ENCODE data around the gene CADPS2. TPM values are rescaled to one million over a fixed set of nuclear protein-coding genes. Genes with fewer than 3 reads are reported as not detected.
A peak's percentile ranks its signal among the peaks of the same experiment; 100 is the strongest.

Gene CADPS2
- total and polyA plus RNA-seq, 2 of the 8 experiments (the other 6 are each of a cell fraction or from before 2014, with no cell fraction given): 8.9 to 22.3 TPM

DNA sequence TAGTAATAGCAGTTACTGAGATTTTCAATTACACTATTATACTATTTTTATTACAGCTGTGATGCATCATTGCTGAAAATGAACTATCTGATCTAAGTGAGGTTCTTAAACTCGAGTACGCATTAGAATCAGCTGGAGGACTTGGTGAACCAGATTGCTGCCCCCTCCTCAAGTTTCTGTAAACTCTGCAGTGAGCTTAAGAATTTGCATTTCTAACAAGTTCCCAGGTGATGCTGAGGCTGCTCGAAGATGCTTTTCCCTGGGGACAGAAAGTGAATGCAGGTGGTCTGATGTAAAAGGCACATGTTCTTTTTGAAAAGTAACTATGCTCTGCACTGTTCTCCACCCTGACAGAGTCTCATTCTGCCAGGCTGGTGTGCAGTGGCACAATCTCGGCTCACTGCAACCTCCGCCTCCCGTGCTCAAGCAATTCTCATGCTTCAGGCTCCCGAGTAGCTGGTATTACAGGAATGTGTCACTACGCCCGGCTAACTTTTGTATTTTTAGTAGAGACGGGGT lies 199.8 kb downstream of the CADPS2 start:
- no peak overlapping the region for H3K4ac ChIP-seq (replicated peaks; ENCODE audit: insufficient read length, low read depth, low read length)
- H2AK5ac ChIP-seq (ENCODE audit: low read depth, low read length): no peak overlapping the region; the same call in 1 of the 2 replicates
- DNase-seq (ENCODE audit: low read depth in 1 of 2, low spot score in 2 of 2) (no peak), FAIRE-seq (no peak)
- H4K91ac ChIP-seq (replicated peaks; ENCODE audit: insufficient read length, low read length): no peak overlapping the region
- no peak overlapping the region for H3K56ac ChIP-seq (replicated peaks; ENCODE audit: insufficient read length, low read depth, low read length)
- no peaks in the 10 kb centered on the region for H4K20me1 ChIP-seq (replicated peaks in 1 of 2; ENCODE audit: control insufficient read depth in 1 of 2, insufficient read depth in 2 of 2, low read length in 2 of 2)
- no peaks in the 10 kb centered on the region for H3K9me3 ChIP-seq (ENCODE audit: insufficient read depth in 2 of 2, low read depth in 1 of 2, low read length in 1 of 2)
- no peak overlapping the region for H3K27ac ChIP-seq (ENCODE audit: low read depth, low read length)
- no peak overlapping the region for H3K23ac ChIP-seq (ENCODE audit: insufficient read length)
- CTCF ChIA-PET (ENCODE audit: partially characterized antibody): interaction anchor here (1.1 to 5.0 kb wide), 8 partner anchors 9 to 468 kb away, joined by 3 to 35 read pairs (median 4); partner anchors contain the start of genes RNF133 and RNF148
- H3K14ac ChIP-seq (ENCODE audit: insufficient read length): no peak overlapping the region
- no peak overlapping the region; the same call in 1 of the 2 replicates for H3K18ac ChIP-seq (ENCODE audit: extremely low read depth, low read length)
- no peaks in the 10 kb centered on the region for H3K36me3 ChIP-seq (ENCODE audit: control insufficient read depth in 2 of 4, insufficient read depth in 4 of 4, low read length in 3 of 4)
- TF ChIP-seq TEAD4 (IDR thresholded peaks at IDR 0.05; ENCODE audit: low read depth, low read length): peak; percentile 71; the same call in 1 of the 2 replicates
- 0 out of 2 replicates have a peak, but pooled peaks have one; percentile 23 for TF ChIP-seq MAX (IDR thresholded peaks at IDR 0.05)
- TF ChIP-seq, protein P1, sequence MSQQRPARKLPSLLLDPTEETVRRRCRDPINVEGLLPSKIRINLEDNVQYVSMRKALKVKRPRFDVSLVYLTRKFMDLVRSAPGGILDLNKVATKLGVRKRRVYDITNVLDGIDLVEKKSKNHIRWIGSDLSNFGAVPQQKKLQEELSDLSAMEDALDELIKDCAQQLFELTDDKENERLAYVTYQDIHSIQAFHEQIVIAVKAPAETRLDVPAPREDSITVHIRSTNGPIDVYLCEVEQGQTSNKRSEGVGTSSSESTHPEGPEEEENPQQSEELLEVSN (IDR thresholded peaks at IDR 0.05): peak; percentile 37; the same call in 1 of the 2 replicates
- TF ChIP-seq ASH2L (IDR thresholded peaks at IDR 0.05; ENCODE audit: low read length): peak; percentile 54
- TF ChIP-seq SIX5 (IDR thresholded peaks at IDR 0.05; ENCODE audit: low read depth, low read length): no peak
- no peak overlapping the region; the same call in 1 of the 2 replicates for H2AFZ ChIP-seq (ENCODE audit: low read length)
- H3K4me2 ChIP-seq (ENCODE audit: insufficient read depth in 1 of 2, low read depth in 2 of 2, low read length in 2 of 2): peak overlapping the region; percentile 34 to 70; a peak in 3 of 4 replicates
- no peak overlapping the region for H2BK15ac ChIP-seq (ENCODE audit: low read length)
- no peak overlapping the region; the same call in 1 of the 2 replicates for H2BK5ac ChIP-seq (ENCODE audit: low read depth, low read length)
- H3K79me1 ChIP-seq (ENCODE audit: low read depth, low read length): no peaks in the 10 kb centered on the region
- H3K4me1 ChIP-seq (replicated peaks in 1 of 4; ENCODE audit: control insufficient read depth in 3 of 4, insufficient read depth in 4 of 4, low read length in 3 of 4): peaks cover 4 to 16% (median 13%) of the 10 kb centered on the region in 4 experiments
- POLR2A ChIA-PET (ENCODE audit: partially characterized antibody): interaction anchor here (2.2 kb wide), 1 partner anchor 9 kb away, joined by 9 read pairs; no protein-coding TSS in a partner anchor
- no peaks in the 10 kb centered on the region for H3K27me3 ChIP-seq (replicated peaks in 1 of 4; ENCODE audit: control insufficient read depth in 3 of 4, extremely low read depth in 1 of 4, insufficient read depth in 3 of 4, low read length in 3 of 4)
- H3K23me2 ChIP-seq (ENCODE audit: low read depth, low read length): no peaks in the 10 kb centered on the region
- 39% methylated on average over 10 of the region's 10 CpGs; no CpG with 5 or more reads in 1 of the 2 experiments for WGBS, 2 experiments (ENCODE audit: extremely low coverage in 1 of 2, insufficient coverage in 1 of 2, insufficient read length in 1 of 2, insufficient replicate concordance in 2 of 2, low coverage in 1 of 2, low lambda C conversion rate in 2 of 2, missing lambda C conversion rate in 1 of 2)
- H3K9ac ChIP-seq (replicated peaks in 1 of 4; ENCODE audit: extremely low read depth in 1 of 4, low read depth in 3 of 4, low read length in 3 of 4): no peak overlapping the region; a peak in 2 of 7 replicates
- H2BK20ac ChIP-seq (ENCODE audit: low read length): 0 out of 2 replicates have a peak overlapping the region, but pooled peaks have one; percentile 3
- H4K5ac ChIP-seq (ENCODE audit: insufficient read length, low read depth, low read length): no peak overlapping the region
- no peaks in the 10 kb centered on the region for H3K79me2 ChIP-seq (ENCODE audit: control insufficient read depth in 1 of 2, insufficient read depth in 2 of 2, low read length in 2 of 2)
- no peak overlapping the region for H2BK120ac ChIP-seq (replicated peaks; ENCODE audit: low read depth, low read length)
- peak overlapping the region; percentile 87; the same call in 1 of the 2 replicates for H4K8ac ChIP-seq (ENCODE audit: extremely low read depth, insufficient read depth, low read length)
- peak overlapping the region; percentile 21; the same call in 1 of the 2 replicates for H2BK12ac ChIP-seq (ENCODE audit: low read depth, low read length)
- H3K4me3 ChIP-seq (ENCODE audit: extremely low read depth in 1 of 4, insufficient read depth in 2 of 4, low read depth in 3 of 4, low read length in 4 of 4): no peak overlapping the region

All from H1 (cell line).